Spleen (tissue), 7 donors: ENCODE results near the gene PIM2.

Source experiments
- POLR2A ChIP-seq, 3 donors: fragments of 450-650 bp; IDR thresholded peaks; one replicate each; pipeline ENCODE4 v1.5.1; 2017; ENCODE audit warnings: antibody characterized with exemption in 3 of 3, mild to moderate bottlenecking in 1 of 3
- TF ChIP-seq, protein P1 (sequence below), 11 experiments: fragments of 200-600 bp in 7 of 11; fragments of 450-650 bp in 4 of 11; sonication (generic) in 4 of 11; IDR thresholded peaks in 8 of 11; conservative IDR thresholded peaks in 3 of 11; 1 replicate in 7 of 11; 2 replicates in 4 of 11; pipeline versions ENCODE4 v1.4.0 to v1.8.0; 2016 to 2021; ENCODE audit warnings: antibody characterized with exemption in 11 of 11, inconsistent platforms in 4 of 11, mild to moderate bottlenecking in 1 of 11
- donor health status: DM: no; HTN: no; CAD: no; lungs with moderate emphysema.
- donor health status: DM: no; HTN: no; CAD: no.
- donor health status: DM: no; HTN: no; CAD: no.

DNA sequence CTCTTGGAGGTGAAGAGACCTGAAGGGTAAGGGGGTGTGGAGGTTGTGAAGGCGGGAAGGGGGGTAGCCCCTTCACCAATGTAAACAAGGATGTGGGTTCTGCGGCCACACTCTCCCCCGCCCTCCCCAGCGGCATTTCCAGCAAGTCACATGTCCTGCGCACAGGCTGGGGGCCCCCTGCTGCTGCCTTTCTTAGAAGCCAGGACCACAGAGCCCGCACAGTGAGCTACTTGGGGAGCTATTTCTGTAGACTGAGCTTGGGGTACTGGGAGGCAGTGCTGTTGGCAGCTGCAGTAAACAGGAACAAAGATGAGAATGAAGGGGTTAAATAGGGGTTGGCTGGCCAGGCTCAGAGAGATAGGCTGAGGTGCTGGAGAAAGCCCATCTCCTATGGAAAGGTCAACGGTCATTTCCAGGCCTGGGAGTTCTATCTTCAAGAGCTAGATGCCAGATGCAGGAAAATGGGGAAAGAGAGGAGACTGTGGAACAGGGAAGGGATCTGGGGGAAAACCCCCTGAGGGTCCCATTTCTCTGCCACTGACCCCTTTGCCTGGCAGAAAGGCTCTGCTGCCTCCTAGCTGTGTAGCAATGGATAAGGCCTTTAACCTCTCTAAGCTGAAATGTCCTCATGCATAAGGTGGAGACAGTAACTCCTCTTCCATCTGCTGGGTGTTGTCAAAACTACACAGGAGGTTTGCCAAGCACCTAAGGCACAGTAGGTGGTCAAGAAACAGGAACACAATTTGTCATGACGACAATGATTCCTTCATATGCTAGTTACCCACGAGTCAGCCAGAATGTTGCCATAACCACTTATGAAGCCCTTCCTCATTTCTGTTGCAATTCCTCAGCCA, 18.5 kb upstream of the PIM2 start:
- TF ChIP-seq, protein P1, sequence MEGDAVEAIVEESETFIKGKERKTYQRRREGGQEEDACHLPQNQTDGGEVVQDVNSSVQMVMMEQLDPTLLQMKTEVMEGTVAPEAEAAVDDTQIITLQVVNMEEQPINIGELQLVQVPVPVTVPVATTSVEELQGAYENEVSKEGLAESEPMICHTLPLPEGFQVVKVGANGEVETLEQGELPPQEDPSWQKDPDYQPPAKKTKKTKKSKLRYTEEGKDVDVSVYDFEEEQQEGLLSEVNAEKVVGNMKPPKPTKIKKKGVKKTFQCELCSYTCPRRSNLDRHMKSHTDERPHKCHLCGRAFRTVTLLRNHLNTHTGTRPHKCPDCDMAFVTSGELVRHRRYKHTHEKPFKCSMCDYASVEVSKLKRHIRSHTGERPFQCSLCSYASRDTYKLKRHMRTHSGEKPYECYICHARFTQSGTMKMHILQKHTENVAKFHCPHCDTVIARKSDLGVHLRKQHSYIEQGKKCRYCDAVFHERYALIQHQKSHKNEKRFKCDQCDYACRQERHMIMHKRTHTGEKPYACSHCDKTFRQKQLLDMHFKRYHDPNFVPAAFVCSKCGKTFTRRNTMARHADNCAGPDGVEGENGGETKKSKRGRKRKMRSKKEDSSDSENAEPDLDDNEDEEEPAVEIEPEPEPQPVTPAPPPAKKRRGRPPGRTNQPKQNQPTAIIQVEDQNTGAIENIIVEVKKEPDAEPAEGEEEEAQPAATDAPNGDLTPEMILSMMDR (IDR thresholded peaks at IDR 0.05 in 8 of 11, conservative IDR thresholded peaks at IDR 0.05 in 3 of 11) = peak in 8 of 11 experiments; percentile 22 to 70 (median 47)
- peak in 1 of 3 donors; percentile 51 for TF ChIP-seq POLR2A (IDR thresholded peaks at IDR 0.05)
